NK-92 treated with Interleukin-12 subunit alpha and Interleukin-12 subunit beta, amount 100 ng/mL, for 24 hours (cell line): ENCODE data around the gene GHR.

Experiments
- DNase-seq: peaks from one replicate; lab custom pipeline; 2025; lab: John Stamatoyannopoulos, UW

Gene GHR

GRCh38 chr5:42462083-42462482, 38.8 kb downstream of the GHR start:
- DNase-seq: no peak

- no peak for DNase-seq
Observed at GRCh38 chr5:42467572-42467971, 44.3 kb downstream of the GHR start.

DNA sequence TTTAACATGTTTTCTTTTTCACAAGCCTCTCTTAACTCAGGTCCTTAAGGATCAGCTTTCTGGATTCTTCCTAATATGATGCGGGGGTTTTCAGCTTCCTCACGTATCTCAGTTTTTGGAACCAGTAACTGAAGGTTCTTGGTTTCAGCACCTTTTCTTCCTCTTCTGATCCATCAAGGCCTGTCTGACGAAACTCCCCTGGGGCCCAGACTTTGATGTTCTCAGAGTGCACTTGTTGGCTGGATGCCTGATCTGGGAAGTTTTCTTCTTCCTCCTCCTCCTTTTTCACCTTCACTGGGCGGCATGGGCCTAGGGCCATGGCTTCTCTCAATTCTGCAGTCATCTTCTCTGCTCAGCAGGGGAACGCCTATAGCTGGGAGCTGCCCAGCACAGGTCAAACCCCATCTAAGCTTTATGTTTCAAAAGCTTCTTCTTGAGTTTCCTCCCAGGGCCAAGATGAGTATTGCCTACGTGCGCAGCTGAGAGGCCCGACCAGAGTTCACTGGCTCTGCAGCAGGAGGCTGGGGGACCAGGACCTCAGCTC, 44.8 kb downstream of the GHR start:
- no peak for DNase-seq

GRCh38 chr5:42483472-42484154, 60.4 kb downstream of the GHR start:
- DNase-seq: no peak

GRCh38 chr5:42487077-42487476, 63.8 kb downstream of the GHR start:
- no peak for DNase-seq

GRCh38 chr5:42487821-42488220, 64.6 kb downstream of the GHR start:
- DNase-seq: no peak

GRCh38 chr5:42490831-42491230, 67.6 kb downstream of the GHR start:
- DNase-seq: no peak

DNA sequence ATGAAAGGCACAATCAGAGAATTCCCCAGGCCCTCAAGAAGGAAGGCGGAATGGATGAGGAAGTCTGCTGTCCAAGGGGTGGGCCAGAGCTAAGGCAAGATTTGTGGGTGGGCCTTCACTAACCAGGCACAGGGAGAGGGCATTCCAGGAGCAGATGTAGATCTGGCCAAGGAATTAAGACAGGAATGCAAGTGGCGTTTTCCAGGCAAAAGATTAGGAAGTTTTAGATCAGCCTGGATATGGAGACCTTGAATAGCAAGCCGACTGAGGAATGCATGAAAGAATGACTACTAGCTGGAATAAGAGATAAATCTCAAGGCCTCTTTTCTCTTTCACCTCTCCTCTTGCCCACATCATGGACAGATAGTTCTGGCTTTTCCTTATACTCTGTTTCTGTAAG, 68.5 kb downstream of the GHR start:
- DNase-seq: no peak

DNA sequence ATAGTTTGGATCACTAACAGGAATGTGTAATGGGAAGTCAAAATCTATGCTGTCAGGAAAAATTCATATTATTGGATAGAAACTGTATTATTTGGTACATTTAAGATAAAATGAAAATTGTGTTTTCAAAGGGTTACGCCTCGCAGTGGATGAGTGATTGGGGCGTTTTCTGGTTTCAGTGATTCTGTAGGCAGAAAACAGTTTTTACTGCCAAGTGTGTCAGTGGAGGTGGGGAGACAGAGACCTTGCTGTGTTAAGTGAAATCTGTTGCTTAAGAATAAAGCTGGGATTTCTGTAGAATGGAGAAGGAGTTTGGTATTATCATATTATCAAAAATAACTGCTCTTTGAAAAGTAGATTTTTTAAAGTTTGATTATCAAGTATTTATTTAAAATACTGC, 69.7 kb downstream of the GHR start:
- DNase-seq: no peak

DNA sequence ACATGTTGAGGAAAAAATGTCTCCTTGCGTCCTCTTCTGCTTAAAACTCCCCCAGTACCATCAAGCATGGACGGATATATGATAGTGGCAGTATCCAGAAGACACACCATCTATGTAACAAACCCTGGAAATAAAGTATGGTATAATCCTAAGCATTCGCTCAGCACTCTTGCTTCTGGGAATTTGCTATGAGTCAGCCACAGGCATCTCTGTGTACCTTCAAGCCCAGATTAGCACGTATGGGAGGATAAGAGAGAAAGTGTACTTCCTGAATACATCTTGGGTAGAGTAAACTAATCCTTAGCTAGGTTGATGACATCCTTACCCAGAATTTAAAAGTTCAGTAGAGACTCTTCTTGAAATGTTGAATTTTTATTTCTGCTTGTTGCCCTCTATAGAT, 71.2 kb downstream of the GHR start:
- no peak for DNase-seq

DNA sequence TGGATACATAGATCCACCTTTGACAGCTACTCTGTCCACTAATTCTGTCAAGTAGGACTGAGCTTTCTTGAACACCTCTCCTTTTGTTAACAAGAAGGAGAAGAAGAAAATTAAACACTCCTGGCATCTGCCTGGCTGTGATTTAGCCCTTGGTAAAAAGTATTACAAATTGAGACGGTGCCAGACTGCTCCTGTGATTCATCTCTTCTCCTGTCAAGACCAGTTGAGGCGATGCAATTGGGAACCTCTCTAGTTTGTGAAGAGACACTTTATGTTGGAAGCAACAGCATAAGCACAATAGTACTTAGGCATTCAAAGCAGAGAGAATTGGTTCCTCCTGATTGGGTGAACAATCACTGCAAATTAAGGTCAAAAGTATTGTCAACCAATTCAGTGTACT, 72.7 kb downstream of the GHR start:
- DNase-seq: no peak

DNA sequence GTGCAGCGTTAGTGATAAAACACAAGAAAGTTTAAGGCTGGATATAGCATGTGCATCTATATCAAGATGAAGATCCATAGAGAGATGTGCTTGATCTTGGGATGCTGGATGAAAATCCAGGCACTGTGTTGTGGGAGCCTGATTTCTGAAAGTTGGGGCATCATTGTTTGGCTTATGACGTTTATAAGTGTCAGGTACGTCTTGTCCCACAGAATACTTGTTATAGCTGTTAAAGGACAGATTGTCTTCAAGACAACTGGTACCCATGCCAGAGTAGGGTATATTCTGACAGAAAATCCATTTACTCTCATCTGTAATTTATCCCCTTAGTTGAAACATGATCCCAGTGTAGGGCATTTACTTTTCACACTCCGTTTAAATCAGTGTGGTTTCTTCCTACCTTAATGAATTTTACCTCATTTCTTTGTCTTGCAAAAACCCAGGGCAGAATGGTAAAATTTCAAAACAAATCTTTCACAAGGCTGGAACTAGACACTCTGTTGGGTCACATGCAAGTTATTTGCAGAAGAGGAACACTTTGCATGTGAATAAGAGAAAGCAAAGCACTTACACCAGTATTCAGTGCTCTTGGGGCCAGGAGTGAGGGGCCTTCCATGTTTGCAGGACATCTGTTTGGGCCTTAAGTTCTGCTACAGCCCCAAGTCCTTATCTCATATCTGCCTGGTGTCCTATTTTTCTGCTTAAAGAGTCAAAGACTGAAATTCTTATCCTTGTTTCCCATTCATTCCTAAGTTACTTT, 73.3 kb downstream of the GHR start:
- DNase-seq: no peak

GRCh38 chr5:42498000-42498399, 74.8 kb downstream of the GHR start:
- DNase-seq: no peak

DNA sequence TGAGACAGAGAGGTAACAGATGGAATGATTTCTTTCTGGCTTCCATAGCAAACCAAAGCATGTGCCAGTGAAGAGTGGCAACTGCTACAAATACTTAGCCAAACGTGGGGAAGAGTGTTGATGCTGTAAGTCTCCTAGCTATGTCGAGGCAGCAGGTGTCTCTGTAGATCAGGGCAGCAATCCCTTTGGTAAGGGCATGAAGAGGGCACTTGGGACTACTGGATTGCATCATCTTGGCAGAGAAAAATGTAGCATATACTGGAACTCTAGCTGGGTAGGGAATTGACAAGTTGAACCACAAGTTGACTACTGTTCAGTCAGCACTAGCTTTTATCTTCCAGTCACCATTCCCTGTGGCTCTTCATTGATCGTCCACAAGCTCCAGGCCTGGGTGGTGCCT, 75.8 kb downstream of the GHR start:
- DNase-seq: no peak

DNA sequence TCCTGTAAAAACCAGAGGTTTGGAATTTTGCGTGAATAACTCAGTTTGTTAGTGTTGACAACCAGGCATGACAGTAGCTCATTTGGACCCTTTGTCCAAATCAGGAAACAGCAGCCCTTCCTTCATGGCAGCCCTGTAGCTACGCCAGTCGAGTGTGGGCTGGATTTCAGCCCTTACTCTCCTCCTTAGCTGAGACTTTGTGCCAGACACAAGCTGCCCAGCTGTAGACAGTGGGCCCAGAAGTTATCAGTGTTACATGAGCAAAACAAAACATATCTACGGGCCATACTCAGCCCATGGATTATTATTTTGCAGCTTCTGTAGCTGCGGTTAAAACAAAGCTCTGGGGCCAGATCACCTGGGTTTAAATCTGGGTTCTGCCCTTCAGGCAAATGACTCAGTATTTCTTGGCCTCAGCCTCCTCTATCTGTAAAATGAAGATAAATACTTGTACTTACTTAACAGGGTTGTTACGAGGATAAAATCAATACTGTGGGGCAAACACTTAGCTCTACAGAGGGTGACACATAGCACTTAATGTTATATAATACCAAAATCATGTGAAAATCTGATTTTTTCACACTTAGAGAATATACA, 76.9 kb downstream of the GHR start:
- no peak for DNase-seq

DNA sequence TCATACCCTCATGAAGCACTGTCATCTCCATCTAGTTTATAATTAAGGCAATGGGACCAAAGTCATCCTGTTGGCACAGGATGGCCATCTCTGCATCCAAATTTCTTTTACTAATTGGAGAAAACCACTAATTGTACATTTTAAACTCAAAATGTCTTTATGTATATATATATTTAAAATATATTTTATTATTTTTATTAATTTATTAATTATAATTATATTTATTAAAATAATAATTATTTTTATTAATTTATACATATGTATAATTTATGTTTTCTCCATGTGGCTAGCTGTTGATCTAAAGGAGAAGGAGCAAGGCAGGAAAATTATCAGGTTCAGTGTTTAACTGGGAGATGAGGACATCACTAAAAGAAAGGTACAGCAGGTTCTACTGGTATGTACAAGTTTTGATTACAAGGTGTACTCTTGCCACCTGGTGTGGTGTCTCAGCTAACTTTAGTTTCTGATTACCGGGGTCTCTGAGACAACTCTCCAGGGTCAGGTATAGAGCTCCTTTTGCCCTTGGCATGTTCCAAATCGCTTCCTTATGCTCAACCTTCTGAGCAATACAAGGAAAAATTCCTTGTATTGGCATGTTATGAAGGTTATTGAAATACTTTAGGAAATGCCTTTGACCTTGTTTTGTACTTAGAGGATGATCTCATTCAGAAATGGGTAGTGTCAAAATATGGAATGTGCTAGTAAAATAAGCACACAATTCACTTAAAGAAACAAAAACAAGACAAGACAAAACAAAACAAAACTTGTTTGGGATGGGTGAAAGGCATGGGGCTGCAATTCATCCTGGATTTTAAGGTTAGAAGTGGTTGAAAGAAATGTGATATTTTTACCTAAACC, 79.6 kb downstream of the GHR start:
- DNase-seq: no peak

- DNase-seq: no peak
Observed at GRCh38 chr5:42506662-42507061, 83.4 kb downstream of the GHR start.

- no peak for DNase-seq
Observed at GRCh38 chr5:42507451-42508097, 84.3 kb downstream of the GHR start.

GRCh38 chr5:42513246-42513645, 90.0 kb downstream of the GHR start:
- DNase-seq: no peak

DNA sequence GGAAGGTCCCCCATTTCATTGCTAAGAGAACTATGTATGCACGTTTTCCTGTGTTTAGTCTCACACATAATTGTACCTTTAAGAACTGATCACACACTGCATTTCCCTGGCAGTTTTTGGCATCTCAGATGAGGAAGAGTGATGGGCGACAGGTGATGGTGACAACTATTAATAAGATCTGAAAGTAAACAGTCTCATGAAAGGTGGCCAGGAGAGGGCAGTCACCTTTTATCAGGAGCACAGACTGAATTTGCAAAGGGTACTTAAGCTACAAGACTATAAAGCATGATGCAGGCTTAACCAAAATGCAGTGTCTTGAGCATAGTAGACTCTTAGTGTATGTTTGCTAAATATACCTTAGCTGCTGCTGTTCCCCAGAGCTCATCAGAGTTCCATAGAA, 91.5 kb downstream of the GHR start:
- DNase-seq: no peak

DNA sequence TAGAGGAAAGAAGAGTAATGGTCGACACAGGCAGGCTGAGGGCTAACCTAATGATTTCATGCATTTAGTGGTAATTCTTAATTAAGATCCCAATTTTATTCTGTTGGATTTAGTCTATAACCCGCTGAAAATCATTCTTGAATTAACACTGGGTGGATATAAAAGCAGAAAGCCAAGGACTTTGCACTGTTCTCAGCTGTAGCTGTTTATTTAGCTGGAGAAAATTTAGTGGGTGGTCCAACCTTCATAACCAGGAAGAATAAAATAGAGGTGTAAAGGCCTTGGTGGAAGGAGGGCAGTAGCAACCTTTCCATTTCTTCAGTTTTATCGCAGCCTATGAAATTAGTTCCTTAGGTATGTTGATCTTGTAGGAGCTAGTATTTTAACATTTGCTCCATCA, 92.3 kb downstream of the GHR start:
- DNase-seq: no peak
